ENCODE data around the gene CCDC93.

CCDC93 gene, protein sequence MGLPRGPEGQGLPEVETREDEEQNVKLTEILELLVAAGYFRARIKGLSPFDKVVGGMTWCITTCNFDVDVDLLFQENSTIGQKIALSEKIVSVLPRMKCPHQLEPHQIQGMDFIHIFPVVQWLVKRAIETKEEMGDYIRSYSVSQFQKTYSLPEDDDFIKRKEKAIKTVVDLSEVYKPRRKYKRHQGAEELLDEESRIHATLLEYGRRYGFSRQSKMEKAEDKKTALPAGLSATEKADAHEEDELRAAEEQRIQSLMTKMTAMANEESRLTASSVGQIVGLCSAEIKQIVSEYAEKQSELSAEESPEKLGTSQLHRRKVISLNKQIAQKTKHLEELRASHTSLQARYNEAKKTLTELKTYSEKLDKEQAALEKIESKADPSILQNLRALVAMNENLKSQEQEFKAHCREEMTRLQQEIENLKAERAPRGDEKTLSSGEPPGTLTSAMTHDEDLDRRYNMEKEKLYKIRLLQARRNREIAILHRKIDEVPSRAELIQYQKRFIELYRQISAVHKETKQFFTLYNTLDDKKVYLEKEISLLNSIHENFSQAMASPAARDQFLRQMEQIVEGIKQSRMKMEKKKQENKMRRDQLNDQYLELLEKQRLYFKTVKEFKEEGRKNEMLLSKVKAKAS

DNA sequence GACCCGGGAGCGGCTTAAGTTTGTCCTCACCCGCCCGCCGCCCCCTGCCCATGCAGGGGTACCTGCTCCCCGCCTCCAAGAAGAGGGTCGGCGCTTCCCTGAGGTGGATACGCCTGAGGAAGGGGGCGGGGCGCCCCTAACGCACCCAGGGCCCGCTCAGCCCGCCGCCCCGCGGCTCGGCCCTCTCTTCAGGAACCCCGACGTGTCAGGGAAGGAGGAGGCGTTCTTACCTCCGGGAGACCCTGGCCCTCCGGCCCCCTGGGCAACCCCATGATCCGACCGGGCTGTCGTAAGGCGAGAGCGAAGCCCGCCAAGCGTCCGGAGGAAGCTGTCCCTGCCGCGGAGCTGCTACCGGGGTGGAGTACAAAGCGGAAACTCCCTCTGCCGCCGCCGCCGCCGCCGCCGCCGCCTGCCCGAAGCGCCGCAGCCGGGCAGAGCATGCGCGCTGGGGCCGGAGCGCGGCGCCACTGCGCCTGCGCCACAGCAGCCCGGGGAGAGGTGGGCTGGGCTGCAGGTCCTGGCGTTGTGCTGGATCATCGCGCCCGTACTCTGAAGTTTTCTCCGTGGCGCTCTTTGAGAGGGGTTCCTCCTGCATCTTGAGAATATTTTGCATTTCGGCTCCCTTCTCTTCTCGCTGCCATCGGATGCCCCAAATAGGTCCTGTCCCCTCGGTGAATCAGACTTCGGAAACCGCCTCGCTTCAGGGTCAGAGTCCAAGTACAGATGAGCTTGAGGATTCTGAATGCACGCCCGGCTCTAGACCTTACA lies at the start of gene CCDC93:
TSS of gene CCDC93 (minus strand) at position 347 of the 768 bp plus-strand sequence. CDS start at position 272, 75 bp downstream.
- peak; percentile 70 to 78 for DNase-seq (ENCODE audit: low read depth in 1 of 2, low spot score in 1 of 2)

DNA sequence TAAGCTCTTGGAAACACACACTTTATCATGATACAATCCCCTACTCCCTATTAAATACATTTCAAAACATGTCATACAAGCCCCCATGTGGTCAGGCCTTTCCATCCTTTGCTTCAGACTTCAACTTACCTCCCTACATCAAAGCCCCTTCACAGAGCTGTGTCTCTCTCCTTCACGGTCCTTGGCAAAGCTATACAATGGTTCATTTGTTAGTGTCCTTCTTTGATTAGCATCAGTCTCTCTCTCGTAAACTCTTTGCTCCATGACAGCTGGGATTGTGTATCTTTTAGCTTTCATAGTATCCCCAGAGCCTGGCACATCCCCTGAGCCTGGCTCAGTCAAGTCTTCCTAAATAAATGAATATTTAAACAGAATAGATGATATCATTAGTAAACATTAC lies 48.8 kb upstream of the CCDC93 start:
- DNase-seq (ENCODE audit: low read depth in 1 of 2, low spot score in 1 of 2): no peak

DNA sequence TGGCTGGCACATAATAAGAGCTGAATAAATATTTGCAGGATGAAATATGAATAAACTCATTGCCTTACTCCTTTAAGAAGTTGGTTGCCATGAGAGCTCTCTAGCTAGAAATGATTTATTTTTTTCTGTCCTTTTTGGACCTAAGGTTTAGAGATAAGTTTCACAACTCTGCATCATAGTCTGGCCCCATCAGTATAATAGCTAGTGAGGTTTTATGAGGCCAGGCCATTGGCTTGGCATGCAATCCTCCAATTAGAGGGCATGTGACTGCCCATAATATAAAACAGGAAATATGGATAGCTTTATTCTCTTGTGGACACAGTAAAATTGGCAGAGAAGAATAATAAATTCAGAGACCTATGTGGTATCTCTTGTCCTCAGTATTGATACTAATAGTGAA lies 48.2 kb upstream of the CCDC93 start:
- no peak for DNase-seq (ENCODE audit: low read depth in 1 of 2, low spot score in 1 of 2)

DNA sequence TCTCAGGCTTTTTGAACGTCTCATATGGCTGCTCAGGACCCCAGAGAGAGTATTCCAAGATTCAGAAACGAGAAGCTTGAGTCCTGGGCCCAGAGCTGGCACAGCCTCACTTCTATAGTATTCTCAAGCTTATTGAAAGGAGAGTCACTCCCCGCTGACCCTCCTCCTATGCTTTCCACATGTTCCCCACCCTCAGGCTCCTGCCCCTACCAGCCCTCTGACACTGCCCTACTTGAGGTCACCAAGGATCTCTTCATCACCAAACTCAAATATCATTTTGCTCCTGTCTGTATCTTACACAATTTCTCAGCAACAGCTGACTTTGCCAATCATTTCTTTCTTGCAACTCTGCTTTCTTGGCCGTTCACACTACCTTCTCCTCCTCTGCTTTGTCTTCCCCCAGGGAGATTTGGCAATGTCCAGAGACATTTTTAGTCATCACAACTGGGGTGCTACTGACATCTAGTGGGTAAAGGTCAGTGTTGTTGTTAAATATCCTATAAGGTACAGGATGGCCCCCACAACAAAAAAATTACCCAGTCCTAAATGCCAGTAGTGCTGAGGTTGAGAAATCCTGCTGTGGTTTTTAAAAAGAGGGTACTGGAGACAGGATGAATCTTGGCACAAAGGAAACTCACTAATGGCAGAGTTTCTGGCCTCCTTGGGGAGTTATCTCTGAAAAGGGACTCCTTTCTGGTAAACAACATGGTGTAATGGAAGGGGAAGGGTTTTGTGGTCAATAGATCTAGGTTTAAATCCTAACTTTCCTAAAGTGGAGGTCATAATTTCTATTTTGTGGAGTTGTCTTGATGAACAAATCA lies 47.5 kb upstream of the CCDC93 start:
- DNase-seq (ENCODE audit: low read depth in 1 of 2, low spot score in 1 of 2): no peak

DNA sequence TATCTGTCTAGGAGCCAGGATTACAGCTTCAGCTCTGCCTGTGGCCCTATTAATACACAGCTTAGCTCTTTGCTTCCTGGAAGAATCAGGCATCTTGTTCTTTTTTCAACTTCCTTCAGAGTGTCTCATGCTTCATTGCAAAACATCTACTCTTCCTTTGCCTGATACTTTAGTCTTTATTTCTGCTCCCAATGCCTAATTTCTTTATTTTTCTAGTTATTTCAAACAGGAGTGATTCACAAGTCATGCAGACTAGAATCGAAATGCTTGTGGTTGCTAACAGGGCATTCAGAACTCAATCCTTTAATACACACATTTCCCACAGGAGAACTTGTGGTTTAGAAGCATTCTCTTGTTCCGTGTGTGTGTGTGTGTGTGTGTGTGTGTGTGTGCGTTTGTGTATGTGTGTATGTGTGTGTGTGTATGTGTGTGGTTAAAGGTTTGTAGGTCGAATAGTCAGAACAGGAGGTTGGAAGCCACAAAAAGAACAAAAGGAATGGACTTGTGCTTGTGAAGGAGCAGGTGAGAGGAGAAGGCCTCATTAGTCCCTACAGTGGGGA lies 46.1 kb upstream of the CCDC93 start:
- DNase-seq (ENCODE audit: low read depth in 1 of 2, low spot score in 1 of 2): no peak

DNA sequence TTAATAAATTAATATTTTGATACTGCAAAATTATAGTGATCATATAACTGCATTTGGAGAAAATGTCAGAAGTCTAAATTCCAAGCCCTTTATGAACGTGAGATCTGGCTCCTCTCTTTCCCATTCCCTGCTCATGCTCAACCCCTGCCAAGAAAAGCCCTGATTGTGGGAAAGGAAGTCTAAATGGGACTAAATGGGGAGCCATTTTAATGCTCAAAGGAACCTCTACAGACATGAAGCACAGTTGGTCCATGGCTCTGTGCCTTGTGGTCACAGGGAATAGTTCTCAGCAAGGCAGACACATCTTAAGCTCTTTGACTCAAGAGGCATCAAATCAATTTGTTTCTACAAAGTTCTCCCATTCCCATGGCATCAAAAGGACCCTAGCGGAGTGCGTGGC lies 45.1 kb upstream of the CCDC93 start:
- no peak for DNase-seq (ENCODE audit: low read depth in 1 of 2, low spot score in 1 of 2)

DNA sequence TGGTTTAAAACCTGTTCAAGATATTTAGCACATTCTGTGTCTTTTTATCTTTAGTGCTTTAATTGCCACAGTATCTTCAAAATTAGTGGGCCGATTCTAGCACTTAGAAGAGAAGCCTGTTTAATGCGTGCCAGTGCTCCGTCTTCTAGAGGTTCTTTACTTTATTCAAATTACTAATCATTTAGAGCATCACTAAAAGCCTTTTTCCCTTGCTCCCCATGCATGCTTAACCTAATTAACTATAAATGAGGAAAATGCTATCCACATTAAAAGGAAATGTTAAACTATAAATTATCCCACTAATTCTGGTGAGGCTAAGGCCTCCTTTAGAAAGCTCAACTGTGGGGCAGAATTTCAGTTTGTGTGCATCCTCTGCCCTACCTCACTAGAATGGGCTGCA lies 42.9 kb upstream of the CCDC93 start:
- no peak for DNase-seq (ENCODE audit: low read depth in 1 of 2, low spot score in 1 of 2)

DNA sequence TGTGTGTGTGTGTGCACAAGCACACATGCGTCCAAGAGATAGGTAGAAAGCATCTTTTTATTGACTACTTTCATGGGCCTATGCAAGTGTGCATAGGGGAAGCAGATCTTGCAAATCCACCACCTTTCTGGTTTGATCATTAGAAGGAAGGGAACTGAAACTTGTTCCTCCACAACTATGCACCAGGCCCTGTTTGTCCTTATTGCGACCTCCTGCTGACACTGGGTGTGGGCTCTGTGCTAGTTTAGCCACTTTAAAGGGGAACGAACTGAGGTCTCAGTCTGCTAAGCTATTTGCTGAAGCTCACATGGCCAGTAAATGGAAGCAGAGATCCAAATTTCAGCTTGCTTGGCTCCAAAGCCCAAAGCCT lies 42.3 kb upstream of the CCDC93 start:
- no peak for DNase-seq (ENCODE audit: low read depth in 1 of 2, low spot score in 1 of 2)

DNA sequence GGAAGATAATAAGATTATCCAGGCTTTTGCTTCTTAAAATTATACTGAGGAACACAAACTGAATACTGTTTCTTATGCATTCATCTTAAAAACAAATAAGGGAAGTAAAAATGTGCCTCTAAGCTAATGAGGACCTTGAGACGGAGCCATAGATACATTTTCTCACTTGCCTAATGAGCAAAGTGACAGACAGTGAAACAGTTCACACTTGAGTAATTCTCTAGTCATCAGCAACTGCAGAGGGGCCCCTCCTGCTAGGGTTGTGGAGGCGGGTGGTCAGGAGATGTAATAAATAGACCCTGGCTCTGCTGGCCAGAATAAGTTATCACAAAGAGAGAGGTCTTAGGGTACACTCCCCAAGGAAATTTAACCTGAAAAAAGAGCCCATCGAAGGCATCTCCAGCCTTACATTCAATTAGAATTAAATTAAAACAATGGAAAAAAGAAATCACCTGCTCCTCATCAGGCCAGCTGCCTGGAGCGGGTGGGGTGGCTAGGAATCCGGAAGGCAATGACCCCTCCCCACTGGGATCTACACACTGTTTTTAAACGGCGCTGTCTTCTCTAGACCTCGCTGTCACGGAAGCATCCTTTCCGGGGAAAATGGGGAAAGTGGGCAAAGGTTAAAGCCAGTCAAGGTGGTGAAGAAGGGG lies 41.8 kb upstream of the CCDC93 start:
- no peak for DNase-seq (ENCODE audit: low read depth in 1 of 2, low spot score in 1 of 2)

DNA sequence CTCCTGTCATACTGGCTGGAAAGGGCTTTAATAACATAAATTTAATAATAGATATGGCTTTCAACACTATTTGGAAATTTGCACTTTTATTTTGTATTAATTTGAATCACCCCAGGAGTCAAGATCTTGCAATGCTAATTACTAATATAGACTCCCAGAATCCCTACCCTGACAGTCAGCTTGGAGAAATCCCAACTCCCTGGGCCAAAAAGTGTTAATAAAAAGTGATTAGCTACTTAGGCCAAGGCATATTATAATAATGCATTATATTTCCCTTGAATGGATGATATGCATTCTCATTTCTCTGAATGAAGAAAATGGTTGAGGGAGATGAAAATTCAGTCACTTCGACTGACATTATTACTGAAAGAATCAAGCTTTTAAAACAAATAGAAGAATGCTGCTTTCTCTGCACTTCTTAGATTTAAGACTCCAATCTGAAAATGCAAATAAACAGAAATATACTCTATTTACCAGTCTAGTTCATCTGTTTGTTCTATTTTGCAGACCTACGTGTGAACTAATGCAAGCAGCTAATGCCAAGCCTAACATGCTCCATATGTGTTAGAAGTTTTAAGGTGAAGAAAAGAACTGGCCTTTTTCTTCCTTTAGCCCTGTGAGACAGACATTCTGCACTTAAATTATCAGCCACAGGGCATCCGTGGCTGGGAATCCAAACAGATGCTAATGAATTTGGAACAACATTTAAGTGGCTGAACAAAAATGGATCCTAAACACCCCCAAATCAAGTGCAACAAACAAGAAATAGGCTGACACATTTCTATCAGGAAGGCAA lies 40.5 kb upstream of the CCDC93 start:
- no peak for DNase-seq (ENCODE audit: low read depth in 1 of 2, low spot score in 1 of 2)

DNA sequence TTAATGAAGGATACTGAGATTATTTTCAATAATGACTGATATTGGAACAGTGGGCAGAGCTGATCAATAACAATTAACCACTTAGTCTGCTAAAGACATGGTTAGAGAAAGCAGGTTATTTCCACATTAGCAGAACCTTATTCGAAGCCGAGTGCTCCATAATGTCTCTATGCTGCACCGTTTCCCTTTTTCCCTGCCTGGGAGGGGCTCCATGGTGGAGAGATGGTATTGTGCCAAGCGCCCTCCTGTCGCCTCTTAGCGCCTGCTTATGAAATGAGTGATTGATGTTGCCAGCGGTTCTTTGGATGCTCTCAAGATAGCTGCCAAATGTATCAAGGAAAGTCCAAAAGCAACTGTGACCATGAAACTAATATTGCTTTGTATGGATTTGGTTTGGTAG lies 39.8 kb upstream of the CCDC93 start:
- no peak for DNase-seq (ENCODE audit: low read depth in 1 of 2, low spot score in 1 of 2)

DNA sequence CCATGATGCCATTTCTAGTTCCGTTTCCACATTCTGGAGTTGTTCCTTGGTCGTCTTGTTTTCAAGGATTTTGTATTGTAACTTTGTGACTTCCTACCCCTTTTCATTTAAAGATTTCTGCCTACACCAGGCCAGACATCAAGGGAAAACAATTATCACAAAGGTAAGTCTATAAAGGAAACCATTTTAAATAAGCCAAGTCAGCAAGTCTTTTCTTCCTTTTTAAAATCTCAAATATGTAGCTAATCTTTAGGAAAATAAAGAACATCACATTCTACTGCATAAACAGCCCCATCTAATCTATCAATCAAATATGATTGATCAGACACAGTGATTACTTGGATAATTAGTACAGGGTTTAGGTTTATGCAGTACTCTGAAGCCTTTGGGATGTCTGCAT lies 38.6 kb upstream of the CCDC93 start:
- no peak for DNase-seq (ENCODE audit: low read depth in 1 of 2, low spot score in 1 of 2)

DNA sequence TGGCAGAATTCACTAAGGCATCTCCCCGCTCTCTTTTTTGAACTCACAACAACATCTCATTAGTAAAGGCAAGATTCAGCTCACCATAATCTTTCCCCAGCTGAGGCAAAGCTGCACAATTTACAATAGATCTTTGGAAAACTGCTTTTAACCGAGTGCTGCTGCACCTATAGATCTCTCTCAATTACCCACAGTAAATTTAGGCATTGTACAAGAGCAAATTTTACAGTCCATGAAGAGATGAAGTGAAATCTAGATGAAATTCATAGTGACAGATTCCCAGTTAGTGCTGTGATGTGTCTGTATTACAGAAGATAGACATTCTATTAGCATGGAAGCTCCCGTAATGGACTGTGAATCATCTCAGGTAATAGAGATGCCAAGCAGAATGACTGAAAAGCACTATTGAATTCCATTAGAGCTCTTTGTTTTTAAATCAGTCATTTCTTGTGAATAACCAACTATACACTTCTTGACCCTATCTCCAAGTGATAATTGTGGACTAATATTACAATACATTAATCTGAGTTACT lies 38.0 kb upstream of the CCDC93 start:
- DNase-seq (ENCODE audit: low read depth in 1 of 2, low spot score in 1 of 2): no peak

DNA sequence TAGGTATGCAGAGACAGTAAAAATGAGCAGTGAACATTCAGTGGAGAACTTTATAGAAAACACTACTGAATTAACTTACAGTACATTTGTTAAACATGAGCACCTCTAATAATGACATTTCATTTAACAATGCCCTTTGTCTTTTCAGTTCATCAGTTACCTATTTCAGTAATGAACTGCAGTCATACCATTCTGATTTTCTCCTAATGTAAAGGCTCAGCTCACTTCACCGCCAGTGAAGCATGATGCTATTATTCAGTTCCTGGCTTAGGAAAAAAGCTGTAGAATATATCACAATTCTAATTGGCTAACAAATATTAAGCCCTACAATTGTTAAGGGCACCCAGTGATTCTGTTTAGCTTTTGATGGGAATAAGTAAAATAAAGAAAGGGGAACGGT lies 37.1 kb upstream of the CCDC93 start:
- DNase-seq (ENCODE audit: low read depth in 1 of 2, low spot score in 1 of 2): no peak

DNA sequence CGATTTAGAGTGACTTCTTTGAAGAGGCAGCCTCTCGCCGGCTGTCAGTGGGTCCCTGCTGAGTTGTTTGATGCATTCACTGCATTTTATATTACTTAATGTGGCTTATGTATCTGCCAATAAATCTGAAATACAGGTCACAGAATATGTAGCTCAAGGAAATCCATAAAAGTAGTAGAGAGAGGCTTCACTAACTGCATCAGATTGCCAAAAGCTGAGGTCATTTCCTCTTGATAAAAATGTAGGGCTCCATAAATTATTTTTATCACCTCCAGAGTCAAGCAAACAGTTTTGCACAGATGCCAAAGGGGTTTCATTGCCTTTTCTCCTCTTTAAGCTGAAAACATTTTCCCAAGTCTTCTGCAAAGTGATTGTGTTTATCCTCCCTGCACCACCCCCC lies 36.5 kb upstream of the CCDC93 start:
- no peak for DNase-seq (ENCODE audit: low read depth in 1 of 2, low spot score in 1 of 2)

DNA sequence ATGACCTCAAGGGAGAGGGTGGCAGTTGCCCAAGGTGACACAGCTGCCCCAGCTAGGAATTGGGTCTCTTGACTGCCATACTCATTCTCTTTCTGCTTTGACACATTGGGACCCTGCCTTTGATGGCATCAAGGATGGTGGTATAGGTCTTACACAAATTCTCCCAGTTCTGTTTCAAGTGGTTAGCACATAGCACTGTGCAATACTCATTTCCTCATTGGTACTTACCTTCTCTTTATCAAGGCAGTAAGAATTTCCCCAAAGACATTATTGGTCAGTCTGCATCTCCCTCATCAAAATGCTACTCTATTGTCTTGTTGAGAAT lies 35.9 kb upstream of the CCDC93 start:
- DNase-seq (ENCODE audit: low read depth in 1 of 2, low spot score in 1 of 2): no peak

DNA sequence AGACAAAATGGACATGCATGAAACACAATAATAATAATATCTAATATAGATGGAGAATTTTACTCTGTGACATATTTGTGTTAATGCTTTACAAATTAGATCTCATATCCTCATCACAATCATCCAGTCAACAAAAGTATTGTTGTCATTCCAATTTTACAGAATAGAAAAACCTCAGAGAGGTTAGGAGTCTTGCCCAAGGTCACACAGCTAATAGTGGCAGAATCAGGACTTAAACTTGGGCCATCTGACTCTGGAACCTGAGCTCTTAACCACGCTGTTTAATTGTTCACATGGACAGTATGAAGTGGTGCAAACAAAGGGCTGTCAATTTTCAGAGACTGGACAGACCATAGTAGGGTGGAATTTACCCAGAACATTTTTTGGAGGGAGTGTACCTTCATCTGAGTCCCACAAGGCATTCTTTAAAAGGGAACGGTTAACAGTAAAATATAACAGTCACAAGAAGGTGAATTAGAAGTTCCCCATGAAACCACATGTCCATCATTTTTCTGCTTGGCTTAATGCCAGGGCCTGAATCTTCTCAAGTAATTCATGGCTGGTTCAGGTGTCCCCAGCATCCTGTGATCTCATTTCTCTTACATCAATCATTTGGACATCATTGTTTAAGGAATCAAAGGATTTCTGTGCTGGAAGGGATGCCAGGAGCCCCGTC lies 35.4 kb upstream of the CCDC93 start:
- no peak for DNase-seq (ENCODE audit: low read depth in 1 of 2, low spot score in 1 of 2)

DNA sequence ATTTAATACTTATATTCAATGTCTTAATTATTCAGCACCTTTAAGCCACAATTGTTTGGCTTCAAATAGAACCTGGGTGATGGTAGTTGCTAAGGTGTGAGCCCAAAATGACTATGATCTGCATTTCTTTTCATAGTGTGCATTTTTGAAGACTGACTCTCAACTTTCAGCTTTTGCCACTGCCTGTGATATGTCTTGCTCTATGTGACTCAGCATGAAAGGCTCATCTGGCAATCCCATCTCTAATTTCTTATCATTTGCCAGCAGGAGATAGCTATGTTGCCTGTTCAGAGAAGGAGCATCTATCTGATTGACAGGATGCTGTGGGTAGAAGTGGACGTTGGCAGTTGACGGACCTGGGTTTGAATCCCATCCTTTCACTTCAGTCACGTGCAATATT lies 34.5 kb upstream of the CCDC93 start:
- no peak for DNase-seq (ENCODE audit: low read depth in 1 of 2, low spot score in 1 of 2)

DNA sequence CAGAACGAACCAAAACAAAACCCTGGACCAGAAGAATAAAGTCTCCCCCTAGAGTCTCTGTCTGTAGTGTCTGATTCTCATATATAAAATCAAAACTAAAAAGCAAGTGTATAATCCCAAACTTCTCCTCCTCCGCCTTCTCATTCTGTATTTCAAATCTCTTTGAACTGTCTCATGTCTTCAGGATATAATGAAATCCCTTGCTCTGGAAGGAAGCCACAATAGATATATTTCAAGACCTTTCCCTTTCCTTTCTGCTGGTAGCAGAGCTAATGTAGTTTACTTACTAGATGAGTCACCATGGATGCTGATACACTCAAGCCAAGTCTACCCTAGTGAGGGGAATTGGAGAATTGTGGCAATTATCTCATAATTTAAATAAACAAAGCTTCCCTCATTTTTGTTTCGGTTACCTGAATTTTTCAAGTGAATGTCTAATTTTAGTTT lies 33.5 kb upstream of the CCDC93 start:
- DNase-seq (ENCODE audit: low read depth in 1 of 2, low spot score in 1 of 2): no peak
